Heart left ventricle (tissue), 16 donors: Measurements from ENCODE around the gene ARFRP1. TPM values are rescaled to one million over a fixed set of nuclear protein-coding genes. Genes with fewer than 3 reads are reported as not detected.

ENCODE experiments used
- ATAC-seq, 4 donors: fragments of 200-7000 bp; cut with Tn5 transposase; one replicate each; pipeline ENCODE4 v1.9.1; 2020 to 2022; ENCODE audit warnings: moderate library complexity in 4 of 4, mild to moderate bottlenecking in 3 of 4, moderate number of reproducible peaks in 1 of 4
- DNase-seq, 5 donors: peaks; one replicate each; pipeline ENCODE4 v3.0.0-alpha.2; 2020
- H3K27ac ChIP-seq, 12 donors: fragments of 200-600 bp; sonication (generic) in 4 of 12; one replicate each; pipeline versions ENCODE4 v1.5.0 to v1.8.0; 2016 to 2022; ENCODE audit warnings: mild to moderate bottlenecking in 2 of 12
- H3K27me3 ChIP-seq, 9 donors: fragments of 200-600 bp; sonication (generic) in 2 of 9; one replicate each; pipeline versions ENCODE4 v1.5.1 to v1.8.0; 2016 to 2022; ENCODE audit warnings: mild to moderate bottlenecking in 3 of 9
- H3K36me3 ChIP-seq, 9 donors: fragments of 200-600 bp; sonication (generic) in 2 of 9; one replicate each; pipeline versions ENCODE4 v1.5.0 to v1.8.0; 2018 to 2022; ENCODE audit warnings: mild to moderate bottlenecking in 2 of 9
- H3K4me1 ChIP-seq, 12 donors: fragments of 200-600 bp; sonication (generic) in 4 of 12; one replicate each; pipeline versions ENCODE4 v1.5.0 to v1.8.0; 2016 to 2022; ENCODE audit warnings: mild to moderate bottlenecking in 3 of 12
- H3K4me3 ChIP-seq, 12 donors: fragments of 200-600 bp; sonication (generic) in 4 of 12; one replicate each; pipeline versions ENCODE4 v1.5.0 to v1.8.0; 2017 to 2022; ENCODE audit warnings: mild to moderate bottlenecking in 9 of 12, moderate library complexity in 4 of 12
- H3K9me3 ChIP-seq, 12 donors: fragments of 200-600 bp; sonication (generic) in 4 of 12; one replicate each; pipeline versions ENCODE4 v1.5.0 to v1.8.0; 2016 to 2022; ENCODE audit warnings: mild to moderate bottlenecking in 1 of 12
- CTCF ChIP-seq, 12 donors: fragments of 200-600 bp; sonication (generic) in 4 of 12; IDR thresholded peaks; one replicate each; pipeline versions ENCODE4 v1.5.0 to v1.8.0; 2018 to 2022; ENCODE audit warnings: antibody characterized with exemption in 12 of 12, mild to moderate bottlenecking in 5 of 12
- POLR2A ChIP-seq, 2 donors: fragments of 450-650 bp; IDR thresholded peaks; one replicate each; pipeline ENCODE4 v1.6.1; 2017; ENCODE audit warnings: antibody characterized with exemption in 2 of 2, mild to moderate bottlenecking in 2 of 2, moderate library complexity in 2 of 2
- WGBS, 4 donors: extraction: QIAGEN DNeasy Blood & Tissue Kit in 2 of 4; methylation state at CpG; one replicate each; pipeline versions ENCODE4 v1.1.5 to v1.1.7; 2013 to 2018; 5-methylcytosine and 5-hydroxymethylcytosine counted together
- intact Hi-C, 10 donors: fragments of 100-400 bp; cut with DNase I; formaldehyde crosslinking; loops; one replicate each; pipeline versions ENCODE4 v1.11.1 to v1.14.2; 2022
- polyA plus RNA-seq, 2 donors: library from polyadenylated mRNA; stranded (reverse); fragments of 200-250 nt; gene quantifications; one replicate each; pipeline ENCODE4 v1.2.3, GENCODE V29; 2013
- total RNA-seq, 9 donors: library from RNA; depleted of rRNA in 2 of 9; stranded (reverse); fragments of >200 nt in 2 of 9; fragmentation: NEBNext Ultra II Directional in 3 of 9; extraction: Animal tissue kit (Norgen Biotek cat#: 25700) in 3 of 9; gene quantifications; one replicate each; pipeline versions ENCODE4 v1.1.0 to v1.2.4, GENCODE V29; 2016 to 2023
- donor health status: ischemic (EF 13 %, LVEDD 7.1; RV severe dilation, severe dysfunction).
- donor health status: healthy with polysubstance abuse.
- donor health status: DM: no; HTN: yes; CAD: no.
- donor health status: DM: no; HTN: no; CAD: no.
- donor health status: ischemic (EF 25% LVEDD 6.9; RV normal size, moderate dysfunction).
- donor health status: ischemic (EF 25% LVEDD 5.7; RV mildly dilated, moderate dysfunction).
- donor health status: healthy.
- donor health status: DM: yes; HTN: yes; CAD: no.
- donor health status: ischemic (EF 35%, LVEDD 5.7; RV mildly dilated, moderate dysfunction).
- donor health status: nonischemic (EF 11% LVEDD 7.7; RV severe dilation, severe dysfunction).
- donor health status: DM: yes; HTN: yes; CAD: no.
- donor health status: PGD.
- donor health status: ischemic (EF 29% LVEDD 5.4; RV normal size, mild dysfunction).
- donor health status: nonischemic (EF 23%, LVEDD 6.1; RV moderate dilation, normal function).

Gene ARFRP1
- total and polyA plus RNA-seq, 11 donors, result 27.3 to 47.8 (median 35.9) TPM

GRCh38 chr20:63659370-63659769 lies 48.4 kb downstream of the ARFRP1 start:
- Histone ChIP-seq H3K4me1 (peaks cover 3 to 24% (median 16%) of the 10 kb centered on the region in 12 donors), H3K36me3 (peaks cover 0 to 41% (median 32%) of the 10 kb centered on the region in 9 donors), H3K27me3 (no peaks in the 10 kb centered on the region), H3K4me3 (peak overlapping the region; percentile 61 to 91 (median 78)), H3K27ac (peak overlapping the region in 9 of 12 donors; percentile 65 to 98 (median 91)), H3K9me3 (no peaks in the 10 kb centered on the region)
- TF ChIP-seq CTCF (IDR thresholded peaks at IDR 0.05) (no peak), POLR2A (IDR thresholded peaks at IDR 0.05) (no peak)
- intact Hi-C loops, result loop anchor here in 1 of 10 donors (2.0 to 10.0 kb wide), 3 partner anchors 33 to 205 kb away; partner anchors contain the start of genes ABHD16B, GMEB2, LIME1 and SLC2A4RG
- 62 to 71% (median 65%) methylated on average over 13 of the region's 13 CpGs for WGBS, 4 donors
- ATAC-seq (no peak), DNase-seq (no peak)

GRCh38 chr20:63658749-63659187 lies 49.0 kb downstream of the ARFRP1 start:
- intact Hi-C loops, result loop anchor here in 1 of 10 donors (2.0 to 10.0 kb wide), 3 partner anchors 32 to 206 kb away; partner anchors contain the start of genes ABHD16B, GMEB2, LIME1 and SLC2A4RG

GRCh38 chr20:63657937-63658748 lies 49.6 kb downstream of the ARFRP1 start, which contains the start of gene RTEL1:
Gene RTEL1, plus strand, starts transcription at chr20:63658312. Its CDS starts 1,091 bp downstream, at chr20:63659403.
- peaks cover 3 to 33% (median 21%) of the 10 kb centered on the region in 12 donors for H3K4me1 ChIP-seq
- H3K36me3 ChIP-seq, result peaks cover 0 to 33% (median 27%) of the 10 kb centered on the region in 9 donors
- peak; percentile 91 to 97 (median 96) for ATAC-seq
- 2 to 5% (median 2%) methylated on average over 49 to 73 of the region's 73 CpGs for WGBS, 4 donors
- intact Hi-C loops, result loop anchor here in 1 of 10 donors (2.0 to 10.0 kb wide), 3 partner anchors 31 to 207 kb away; partner anchors contain the start of genes ABHD16B, GMEB2, LIME1 and SLC2A4RG
- no peaks in the 10 kb centered on the region for H3K9me3 ChIP-seq
- DNase-seq, result peak; percentile 94 to 96 (median 95)
- peak within 1 kb of the TSS; percentile 65 to 98 (median 89) for H3K27ac ChIP-seq
- peak within 1 kb of the TSS; percentile 61 to 91 (median 78) for H3K4me3 ChIP-seq
- peaks cover 0 to under 1% (median 0%) of the 10 kb centered on the region in 9 donors for H3K27me3 ChIP-seq
- peak in 1 of 2 donors; percentile 35 for TF ChIP-seq POLR2A (IDR thresholded peaks at IDR 0.05)
- peak in 1 of 12 donors; percentile 10 for TF ChIP-seq CTCF (IDR thresholded peaks at IDR 0.05)

More at GRCh38 chr20:63658749-63659187, 49.0 kb downstream of the ARFRP1 start:
- peak overlapping the region; percentile 65 to 98 (median 89) for H3K27ac ChIP-seq
- H3K4me3 ChIP-seq, result peak overlapping the region; percentile 61 to 91 (median 78)
- no peak for TF ChIP-seq CTCF (IDR thresholded peaks at IDR 0.05)
- no peaks in the 10 kb centered on the region for H3K27me3 ChIP-seq
- no peaks in the 10 kb centered on the region for H3K9me3 ChIP-seq
- DNase-seq (peak in 2 of 5 donors; percentile 49 to 55), ATAC-seq (peak; percentile 3 to 46 (median 44))
- peaks cover 3 to 30% (median 18%) of the 10 kb centered on the region in 12 donors for H3K4me1 ChIP-seq
- H3K36me3 ChIP-seq, result peaks cover 0 to 39% (median 31%) of the 10 kb centered on the region in 9 donors
- WGBS, 4 donors, result 2% methylated on average over 23 to 25 of the region's 25 CpGs
